Left kidney (tissue), 2 donors: ENCODE measurements around the gene IRF2BP2. TPM values are rescaled to one million over a fixed set of nuclear protein-coding genes. Genes with fewer than 3 reads are reported as not detected.
A peak's percentile ranks its signal among the peaks of the same experiment; 100 is the strongest.

Experiments used
- DNase-seq: peaks from one replicate; pipeline ENCODE4 v3.0.0-alpha.2; 2013
- polyA plus RNA-seq: library from polyadenylated mRNA; unstranded; fragments of 120-200 nt; gene quantifications from one replicate; pipeline ENCODE4 v1.2.1, GENCODE V29; 2013; ENCODE audit not compliant: insufficient read length

The IRF2BP2 gene
- polyA plus RNA-seq, 1 donor, result 140 TPM

GRCh38 chr1:234616644-234617043, 6.7 kb upstream of the IRF2BP2 start:
- no peak for DNase-seq

GRCh38 chr1:234614081-234614489, 4.1 kb upstream of the IRF2BP2 start:
- DNase-seq, result no peak

- no peak for DNase-seq
Measured at GRCh38 chr1:234613128-234613875, 3.3 kb upstream of the IRF2BP2 start.

- DNase-seq, result peak; percentile 89
Measured at GRCh38 chr1:234612352-234613127, 2.6 kb upstream of the IRF2BP2 start.

GRCh38 chr1:234611847-234612351, 1.9 kb upstream of the IRF2BP2 start:
- no peak for DNase-seq

- DNase-seq, result peak; percentile 86
Measured at GRCh38 chr1:234611225-234611846, 1.4 kb upstream of the IRF2BP2 start.

GRCh38 chr1:234610666-234611224, 767 bp upstream of the IRF2BP2 start:
- DNase-seq, result peak; percentile 92

GRCh38 chr1:234609691-234610042, 311 bp downstream of the IRF2BP2 start:
- no peak for DNase-seq

GRCh38 chr1:234608911-234609690, 877 bp downstream of the IRF2BP2 start:
- DNase-seq, result no peak

- DNase-seq, result peak; percentile 67
Measured at GRCh38 chr1:234608025-234608910, 1.7 kb downstream of the IRF2BP2 start.

- no peak for DNase-seq
Measured at GRCh38 chr1:234607109-234608024, 2.6 kb downstream of the IRF2BP2 start.

- no peak for DNase-seq
Measured at GRCh38 chr1:234606784-234607108, 3.2 kb downstream of the IRF2BP2 start.

GRCh38 chr1:234605983-234606783, 3.8 kb downstream of the IRF2BP2 start:
- DNase-seq, result peak; percentile 59

- DNase-seq, result no peak
Measured at GRCh38 chr1:234605399-234605982, 4.5 kb downstream of the IRF2BP2 start.

GRCh38 chr1:234604495-234605398, 5.2 kb downstream of the IRF2BP2 start:
- DNase-seq, result no peak

GRCh38 chr1:234603221-234604204, 6.5 kb downstream of the IRF2BP2 start:
- no peak for DNase-seq
